HG02623 (cell line): ENCODE data around the gene OTOGL.
A peak's percentile ranks its signal among the peaks of the same experiment; 100 is the strongest.
"Not testable (repeated sequence)": the region's sequence is repeated elsewhere in the genome, so short reads cannot be mapped to it uniquely, and the experiment has no call there.

ENCODE experiments used
- ATAC-seq: cut with Tn5 transposase; IDR thresholded peaks from one replicate; pipeline ENCODE4 v1.9.1; 2021; ENCODE audit warnings: moderate library complexity; ENCODE audit not compliant: unreplicated experiment

The OTOGL gene

GRCh38 chr12:80219345-80219744 lies 120.0 kb downstream of the OTOGL start:
- no peak for ATAC-seq

DNA sequence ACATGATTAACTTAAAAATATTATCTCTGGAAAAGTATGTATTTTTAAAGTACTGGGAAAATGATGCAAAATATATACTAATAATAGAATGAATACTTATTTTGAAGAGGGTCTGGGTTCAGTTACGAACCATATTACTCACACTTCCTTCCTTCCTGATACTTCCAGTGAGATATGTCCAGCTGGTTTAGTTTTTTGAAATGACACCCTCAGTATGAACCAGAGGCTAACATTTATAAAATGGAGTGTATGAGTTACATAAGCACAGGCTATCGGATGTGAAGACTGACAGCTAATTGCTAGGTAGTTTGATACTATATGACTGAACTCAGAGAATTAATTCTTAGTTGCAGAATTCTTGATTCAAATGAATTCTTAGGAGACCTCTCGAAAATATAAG lies 122.9 kb downstream of the OTOGL start:
- no peak for ATAC-seq

DNA sequence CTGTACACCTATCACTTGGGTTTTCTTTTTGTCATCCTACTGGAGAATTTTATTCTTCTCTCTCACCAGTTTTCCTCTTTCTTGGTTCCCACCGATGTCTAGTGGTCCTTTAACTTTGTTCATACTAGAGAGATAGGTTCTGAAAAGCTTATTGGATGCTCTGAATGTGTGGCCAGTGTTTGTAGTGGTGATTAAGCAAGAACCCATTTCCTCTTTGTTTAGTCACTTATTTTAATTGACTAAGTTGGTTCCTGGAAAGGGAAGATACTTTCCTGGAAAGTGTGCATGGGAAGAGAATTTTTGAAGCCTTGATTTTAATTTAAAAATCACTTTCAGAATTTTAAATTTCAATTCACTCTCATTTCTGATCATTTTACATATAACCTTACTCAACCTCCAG lies 127.2 kb downstream of the OTOGL start:
- ATAC-seq: no peak

- ATAC-seq: not testable (repeated sequence)
These were observed 128.6 kb downstream of the OTOGL start for GRCh38 chr12:80227904-80228303.

GRCh38 chr12:80230068-80230467 lies 130.7 kb downstream of the OTOGL start:
- ATAC-seq: no peak

- no peak for ATAC-seq
These were observed 133.5 kb downstream of the OTOGL start for GRCh38 chr12:80232837-80233236.

GRCh38 chr12:80233926-80234325 lies 134.6 kb downstream of the OTOGL start:
- no peak for ATAC-seq

DNA sequence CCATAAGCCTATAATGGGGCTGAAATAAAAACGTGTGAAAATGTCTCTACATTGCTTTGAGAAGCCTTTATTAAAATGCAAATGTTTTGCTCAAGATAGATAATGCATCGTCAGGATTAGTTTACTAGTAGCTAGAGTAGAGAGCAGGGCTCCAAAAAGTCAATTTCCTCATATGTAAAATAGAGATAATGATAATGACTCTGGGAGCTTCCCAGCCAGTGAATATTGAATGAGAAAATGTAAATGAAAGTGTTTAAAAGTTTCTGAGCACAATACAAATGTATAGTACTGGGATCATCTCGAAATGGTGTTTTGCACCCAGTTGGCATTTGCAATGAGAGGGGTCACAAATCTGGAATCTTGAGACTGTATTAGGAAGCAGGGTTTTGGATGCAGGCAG lies 135.3 kb downstream of the OTOGL start:
- ATAC-seq: no peak

- ATAC-seq: no peak
These were observed 136.6 kb downstream of the OTOGL start for GRCh38 chr12:80235944-80236343.

DNA sequence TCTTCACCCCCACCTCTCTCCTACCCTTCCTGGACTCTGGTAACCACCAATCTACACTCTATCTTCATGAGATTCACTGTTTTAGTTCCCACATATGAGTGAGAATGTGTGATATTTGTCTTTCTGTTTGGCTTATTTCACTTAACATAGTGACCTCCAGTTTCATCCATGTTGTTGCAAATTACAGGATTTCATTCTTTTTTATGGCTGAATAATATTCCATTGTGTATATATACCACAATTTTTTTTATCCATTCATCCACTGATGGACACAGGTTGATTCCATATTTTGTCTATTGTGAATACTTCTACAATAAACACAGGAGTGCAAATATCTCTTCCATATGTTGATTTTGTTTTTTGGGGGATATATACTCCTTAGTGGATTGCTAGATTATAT lies 140.5 kb downstream of the OTOGL start:
- ATAC-seq: no peak

DNA sequence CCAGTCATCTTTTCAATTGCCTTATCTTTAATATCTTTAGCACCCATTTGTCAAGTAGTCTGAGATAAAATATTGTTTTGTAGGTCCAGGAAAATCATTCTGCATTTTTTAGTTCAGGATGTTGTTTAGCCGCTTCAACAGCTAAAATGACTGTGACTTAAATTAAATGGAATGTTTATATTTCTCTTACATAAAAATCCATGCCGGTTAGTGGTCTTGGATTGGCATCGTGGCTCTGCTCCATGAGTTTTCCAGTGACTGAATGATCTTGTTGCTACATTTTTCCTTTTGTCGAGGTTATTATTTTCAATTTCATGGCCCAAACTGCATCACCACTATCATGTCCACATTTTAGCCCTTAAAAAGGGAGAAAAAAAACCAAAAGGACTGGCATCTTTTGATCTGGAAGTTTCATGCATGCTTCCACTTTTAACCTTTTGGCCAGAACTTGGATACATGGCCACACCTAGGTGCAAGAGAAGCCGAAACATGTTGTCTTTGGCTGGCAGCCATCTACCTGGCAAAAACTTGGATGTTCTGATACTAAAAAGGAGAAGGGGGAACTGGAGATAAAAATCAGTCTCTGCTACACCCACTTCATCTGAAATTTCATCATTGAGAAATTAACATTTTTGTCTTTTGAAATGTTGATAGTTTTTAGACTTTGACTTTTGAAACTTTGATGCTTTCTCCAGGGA lies 142.4 kb downstream of the OTOGL start:
- ATAC-seq: no peak

- no peak for ATAC-seq
These were observed 143.0 kb downstream of the OTOGL start for GRCh38 chr12:80242321-80242720.

DNA sequence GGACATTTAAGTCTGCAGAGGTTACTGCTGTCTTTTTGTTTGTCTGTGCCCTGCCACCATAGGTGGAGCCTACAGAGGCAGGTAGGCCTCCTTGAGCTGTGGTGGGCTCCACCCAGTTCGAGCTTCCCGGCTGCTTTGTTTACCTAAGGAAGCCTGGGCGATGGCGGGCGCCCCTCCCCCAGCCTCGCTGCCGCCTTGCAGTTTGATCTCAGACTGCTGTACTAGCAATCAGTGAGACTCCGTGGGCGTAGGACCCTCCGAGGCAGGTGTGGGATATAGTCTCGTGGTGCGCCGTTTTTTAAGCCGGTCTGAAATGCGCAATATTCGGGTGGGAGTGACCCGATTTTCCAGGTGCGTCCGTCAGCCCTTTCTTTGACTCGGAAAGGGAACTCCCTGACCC lies 150.2 kb downstream of the OTOGL start:
- ATAC-seq: not testable (repeated sequence)

DNA sequence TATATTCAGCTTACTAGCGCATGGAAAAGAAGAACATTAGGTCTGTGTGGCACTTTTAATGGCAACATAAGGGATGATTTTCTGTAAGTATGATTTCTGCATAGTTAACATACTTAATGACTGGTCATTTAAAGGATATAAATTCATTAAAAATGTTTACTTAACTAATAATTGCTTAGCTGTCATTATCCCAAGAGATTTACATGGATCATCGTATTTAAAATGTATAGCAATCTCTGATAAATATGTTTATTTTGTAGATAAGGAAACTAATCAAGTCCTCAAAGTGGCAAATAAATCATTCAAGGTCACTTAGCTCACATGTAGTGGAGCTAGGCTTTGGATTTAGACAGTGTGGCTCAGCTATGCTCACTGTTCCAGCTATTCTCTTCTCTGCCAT lies 158.6 kb downstream of the OTOGL start:
- ATAC-seq: no peak

GRCh38 chr12:80260269-80260668 lies 160.9 kb downstream of the OTOGL start:
- ATAC-seq: no peak

GRCh38 chr12:80261403-80261802 lies 162.1 kb downstream of the OTOGL start:
- ATAC-seq: no peak

DNA sequence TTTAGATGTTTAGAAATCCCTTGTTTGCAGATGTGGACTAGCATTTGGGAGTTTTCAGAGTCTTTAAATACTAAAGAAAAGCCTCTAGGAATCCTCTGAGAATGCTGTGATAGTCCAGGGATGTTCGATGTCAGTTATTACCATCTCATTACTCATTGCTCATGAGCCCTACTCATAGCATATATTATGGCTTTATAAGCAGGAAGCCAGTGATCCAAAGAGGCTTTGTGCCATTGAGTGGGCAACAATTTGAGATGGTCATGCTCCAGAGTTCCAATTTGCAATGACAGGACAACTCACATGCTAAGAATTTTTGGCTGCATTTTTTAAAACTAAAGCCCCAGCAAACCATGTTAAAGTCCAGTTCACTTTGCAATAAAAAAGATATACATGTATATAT lies 163.0 kb downstream of the OTOGL start:
- no peak for ATAC-seq

GRCh38 chr12:80262771-80263170 lies 163.4 kb downstream of the OTOGL start:
- no peak for ATAC-seq

GRCh38 chr12:80264386-80264785 lies 165.0 kb downstream of the OTOGL start:
- no peak for ATAC-seq

GRCh38 chr12:80264891-80265290 lies 165.6 kb downstream of the OTOGL start:
- ATAC-seq: no peak

DNA sequence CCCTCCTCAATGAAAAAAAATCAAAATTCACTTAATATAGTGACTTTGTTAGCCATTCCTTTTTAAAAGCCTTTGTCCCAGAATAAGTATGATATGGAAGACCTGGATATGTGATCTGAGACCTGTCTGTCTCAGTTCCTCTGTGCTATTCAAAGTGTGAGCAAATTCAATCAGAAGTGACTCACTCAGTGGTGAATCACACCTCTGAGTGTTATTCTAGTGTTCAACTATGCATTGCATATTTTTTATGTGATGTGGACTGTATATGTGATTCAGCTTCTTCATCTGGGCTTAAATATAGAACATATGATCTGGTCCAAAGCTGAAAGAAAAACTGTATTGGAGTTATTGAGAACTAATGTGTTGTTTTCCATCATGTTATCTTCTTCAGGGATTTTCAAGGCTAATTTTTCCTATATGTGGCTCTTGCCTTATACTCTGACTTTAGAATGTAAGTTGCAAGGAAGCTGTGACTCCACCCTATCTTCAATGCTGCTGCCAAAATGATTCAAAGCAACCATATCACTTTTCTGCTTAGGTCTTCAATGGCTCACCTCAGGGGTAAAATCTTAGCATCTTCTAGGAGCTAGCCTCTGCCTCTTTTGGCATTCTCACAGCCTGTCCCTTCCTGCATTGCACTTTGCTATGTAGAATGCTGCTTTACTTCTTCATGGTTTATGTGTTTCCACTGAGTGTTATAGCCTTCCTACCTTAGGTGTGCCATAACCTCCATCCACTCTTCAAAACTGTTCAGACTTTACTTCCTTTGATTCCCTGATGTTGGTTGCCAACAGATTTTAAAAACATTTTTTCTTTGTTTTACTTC lies 169.8 kb downstream of the OTOGL start:
- peak; percentile 36 for ATAC-seq

DNA sequence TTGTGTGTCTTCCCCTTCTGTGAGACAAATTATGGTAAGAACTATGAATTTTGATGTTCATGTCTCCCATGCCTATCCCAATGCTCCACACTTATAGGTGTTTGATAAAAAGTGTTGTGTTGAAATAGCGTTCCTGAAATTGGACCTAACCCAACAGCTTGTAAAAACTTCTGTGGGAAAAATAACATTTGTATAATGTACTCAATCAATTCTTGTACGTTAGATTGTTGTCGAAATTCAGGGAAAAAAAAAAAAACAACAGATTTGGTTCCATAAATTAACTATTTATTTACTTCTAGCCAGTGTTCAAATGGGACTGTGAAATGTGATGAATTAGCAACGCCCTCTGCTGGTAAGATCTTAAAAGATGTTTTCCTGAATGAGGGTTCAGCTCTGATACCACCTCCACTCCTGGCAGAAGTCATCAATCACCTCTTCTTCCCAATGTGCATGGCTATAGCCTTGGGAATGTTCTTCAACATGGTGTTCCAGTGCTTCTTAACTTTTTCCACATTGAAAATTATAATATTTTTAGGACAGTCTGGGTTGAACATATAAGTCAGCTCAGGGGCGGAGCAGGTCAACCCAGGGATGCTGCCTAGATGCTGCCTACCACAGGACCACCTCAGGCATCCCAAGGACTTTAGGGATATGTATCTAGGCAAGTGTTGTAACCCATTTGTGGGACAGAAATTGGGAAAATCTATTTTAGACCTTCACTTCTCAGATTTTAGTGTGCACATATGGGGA lies 170.6 kb downstream of the OTOGL start:
- no peak for ATAC-seq
